PC-3 (cell line): Measurements from ENCODE around the gene GUCA2A. TPM values are rescaled to one million over a fixed set of nuclear protein-coding genes. Genes with fewer than 3 reads are reported as not detected.

Source experiments
- ATAC-seq: fragments of 200-7000 bp; cut with Tn5 transposase; 2 replicates; pipeline ENCODE4 v1.9.1; 2020; ENCODE audit warnings: mild to moderate bottlenecking, moderate library complexity
- BruUV-seq: library from RNA; stranded (reverse); fragments of 400-500 nt; replicated peaks from 2 replicates; lab custom pipeline; 2021; lab: Mats Ljungman, UMichigan
- CTCF ChIA-PET: fragments of 300-600 bp; sonication (Branson Sonifier 250); formaldehyde crosslinking; loops from one replicate; lab custom pipeline; 2022; ENCODE audit warnings: antibody characterized with exemption; lab: Charles Lee
- POLR2A ChIA-PET: fragments of 300-600 bp; sonication (Branson Sonifier 250); formaldehyde crosslinking; loops from one replicate; lab custom pipeline; 2022; ENCODE audit warnings: antibody characterized with exemption; ENCODE audit not compliant: unreplicated experiment; lab: Charles Lee
- DNase-seq: peaks from one replicate; pipeline ENCODE4 v3.0.0-alpha.2; 2015
- H2AFZ ChIP-seq: fragments of 300-600 bp; sonication (generic); 2 replicates; pipeline ENCODE4 v1.6.0; 2016; ENCODE audit warnings: antibody characterized with exemption, low read length
- H3F3A ChIP-seq: fragments of 300-600 bp; sonication (generic); one replicate; pipeline ENCODE4 v1.6.0; 2017; ENCODE audit warnings: antibody characterized with exemption, low read length, control low read depth, mild to moderate bottlenecking; ENCODE audit not compliant: unreplicated experiment
- H3K27ac ChIP-seq: fragments of 300-600 bp; sonication (generic); 2 replicates; pipeline ENCODE4 v1.5.1; 2016; ENCODE audit warnings: mild to moderate bottlenecking, low read length
- H3K27me3 ChIP-seq: fragments of 300-600 bp; sonication (generic); 2 replicates; pipeline ENCODE4 v1.6.1; 2016; ENCODE audit warnings: low read length, mixed read lengths
- H3K36me3 ChIP-seq: fragments of 300-600 bp; sonication (generic); 2 replicates; pipeline ENCODE4 v1.6.1; 2016; ENCODE audit warnings: low read depth, mixed run types, low read length, mixed read lengths
- H3K4me1 ChIP-seq: fragments of 300-600 bp; sonication (generic); 2 replicates; pipeline ENCODE4 v1.5.1; 2016; ENCODE audit warnings: low read length; ENCODE audit not compliant: insufficient read depth
- H3K4me2 ChIP-seq: fragments of 300-600 bp; sonication (generic); 2 replicates; pipeline ENCODE4 v1.6.0; 2016; ENCODE audit warnings: low read length
- H3K4me3 ChIP-seq: fragments of 300-600 bp; sonication (generic); 2 replicates; pipeline ENCODE4 v1.5.1; 2016; ENCODE audit warnings: mild to moderate bottlenecking, low read length, mixed read lengths
- H3K79me2 ChIP-seq: fragments of 300-600 bp; sonication (generic); 2 replicates; pipeline ENCODE4 v1.6.1; 2017; ENCODE audit warnings: low read length, mixed read lengths
- H3K9ac ChIP-seq: fragments of 300-600 bp; sonication (generic); 2 replicates; pipeline ENCODE4 v1.6.0; 2016; ENCODE audit warnings: mild to moderate bottlenecking, low read length
- H3K9me2 ChIP-seq: fragments of 300-600 bp; sonication (generic); replicated peaks from 2 replicates; pipeline ENCODE4 v1.6.1; 2016; ENCODE audit warnings: mixed run types, low read length, mixed read lengths
- H3K9me3 ChIP-seq: fragments of 300-600 bp; sonication (generic); 2 replicates; pipeline ENCODE4 v1.6.1; 2016; ENCODE audit warnings: low read length, mixed read lengths
- H4K20me1 ChIP-seq: fragments of 300-600 bp; sonication (generic); 2 replicates; pipeline ENCODE4 v1.6.1; 2016; ENCODE audit warnings: low read length, mixed read lengths
- EZH2 ChIP-seq: fragments of 300-600 bp; sonication (generic); IDR thresholded peaks from one replicate; pipeline ENCODE4 v1.6.1; 2017; ENCODE audit warnings: antibody characterized with exemption, mild to moderate bottlenecking, low read length; ENCODE audit not compliant: unreplicated experiment
- EZH2phosphoT487 ChIP-seq: fragments of 300-600 bp; sonication (generic); IDR thresholded peaks from 2 replicates; pipeline ENCODE4 v1.6.1; 2018; ENCODE audit warnings: mild to moderate bottlenecking, antibody characterized with exemption, low read length, borderline replicate concordance
- intact Hi-C: fragments of 100-400 bp; cut with micrococcal nuclease; formaldehyde crosslinking; loops from 2 replicates; pipeline ENCODE4 v1.9.0; 2023
- total RNA-seq: library from RNA; depleted of rRNA; stranded (reverse); fragments of >200 nt; gene quantifications from 2 replicates; pipeline ENCODE4 v1.2.3, GENCODE V29; 2014
- TF ChIP-seq, protein P1 (sequence below): fragments of 300-600 bp; sonication (generic); conservative IDR thresholded peaks from 2 replicates; pipeline ENCODE4 v1.5.1; 2017; ENCODE audit warnings: antibody characterized with exemption, low read depth, mild to moderate bottlenecking, low read length

Gene GUCA2A
- total RNA-seq, 1 experiment from 2014 or later: not detected

DNA sequence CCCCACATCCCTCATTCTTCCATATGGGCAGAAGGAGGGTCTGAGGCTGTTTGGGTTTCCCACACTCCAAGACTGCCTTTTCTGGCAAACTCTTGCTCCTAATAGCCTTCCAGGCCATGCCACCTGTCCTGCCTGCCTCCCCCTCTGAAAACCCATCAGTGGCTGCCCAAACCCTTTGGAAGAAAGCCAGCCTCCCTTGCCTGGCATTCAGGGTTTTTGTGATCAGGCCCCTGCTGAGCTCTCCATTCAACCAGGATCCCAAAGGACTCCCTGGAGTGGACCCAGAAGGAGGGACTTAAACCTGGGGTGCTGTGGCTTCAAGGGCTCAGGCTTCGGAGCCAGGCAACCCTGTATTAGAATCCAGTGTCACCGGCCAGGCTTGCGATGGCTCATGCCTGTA lies 4.2 kb upstream of the GUCA2A start:
- peak overlapping the region; percentile 69; the same call in 1 of the 2 replicates for H3K4me2 ChIP-seq
- H3K4me1 ChIP-seq: peaks cover 58% of the 10 kb centered on the region
- CTCF ChIA-PET: no interaction called here
- intact Hi-C loops: no loop called here
- no peaks in the 10 kb centered on the region for H3K9me2 ChIP-seq
- H4K20me1 ChIP-seq: no peaks in the 10 kb centered on the region
- peak overlapping the region; percentile 81 for H3K27ac ChIP-seq
- H3K27me3 ChIP-seq: no peaks in the 10 kb centered on the region
- H3K4me3 ChIP-seq: no peak overlapping the region
- no peak for ATAC-seq
- DNase-seq: no peak
- POLR2A ChIA-PET: no interaction called here
- H2AFZ ChIP-seq: no peak overlapping the region
- no peaks in the 10 kb centered on the region for H3K79me2 ChIP-seq
- no peaks in the 10 kb centered on the region for H3K36me3 ChIP-seq
- H3F3A ChIP-seq: peaks cover 4% of the 10 kb centered on the region
- TF ChIP-seq EZH2: no peak
- TF ChIP-seq, protein P1, sequence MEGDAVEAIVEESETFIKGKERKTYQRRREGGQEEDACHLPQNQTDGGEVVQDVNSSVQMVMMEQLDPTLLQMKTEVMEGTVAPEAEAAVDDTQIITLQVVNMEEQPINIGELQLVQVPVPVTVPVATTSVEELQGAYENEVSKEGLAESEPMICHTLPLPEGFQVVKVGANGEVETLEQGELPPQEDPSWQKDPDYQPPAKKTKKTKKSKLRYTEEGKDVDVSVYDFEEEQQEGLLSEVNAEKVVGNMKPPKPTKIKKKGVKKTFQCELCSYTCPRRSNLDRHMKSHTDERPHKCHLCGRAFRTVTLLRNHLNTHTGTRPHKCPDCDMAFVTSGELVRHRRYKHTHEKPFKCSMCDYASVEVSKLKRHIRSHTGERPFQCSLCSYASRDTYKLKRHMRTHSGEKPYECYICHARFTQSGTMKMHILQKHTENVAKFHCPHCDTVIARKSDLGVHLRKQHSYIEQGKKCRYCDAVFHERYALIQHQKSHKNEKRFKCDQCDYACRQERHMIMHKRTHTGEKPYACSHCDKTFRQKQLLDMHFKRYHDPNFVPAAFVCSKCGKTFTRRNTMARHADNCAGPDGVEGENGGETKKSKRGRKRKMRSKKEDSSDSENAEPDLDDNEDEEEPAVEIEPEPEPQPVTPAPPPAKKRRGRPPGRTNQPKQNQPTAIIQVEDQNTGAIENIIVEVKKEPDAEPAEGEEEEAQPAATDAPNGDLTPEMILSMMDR: no peak
- no peak for TF ChIP-seq EZH2phosphoT487
- peak overlapping the region; percentile 57 for H3K9ac ChIP-seq
- BruUV-seq: no TSS peak
- no peaks in the 10 kb centered on the region for H3K9me3 ChIP-seq

DNA sequence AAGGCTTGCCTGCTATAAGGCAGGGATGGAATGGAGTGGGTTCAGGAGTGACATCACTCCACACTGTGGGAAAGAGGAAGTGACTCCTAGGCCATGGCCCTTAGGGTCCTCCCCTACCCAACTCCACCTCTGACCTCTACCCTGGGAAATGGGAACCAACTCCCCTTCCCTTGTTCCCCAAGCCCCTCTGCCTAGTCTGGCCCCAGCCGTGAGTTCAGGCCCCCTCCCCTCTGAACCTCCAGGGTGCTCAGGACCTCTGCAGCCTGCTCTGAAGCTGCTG lies 3.8 kb upstream of the GUCA2A start:
- H3K4me3 ChIP-seq: no peak overlapping the region
- intact Hi-C loops: no loop called here
- H3K36me3 ChIP-seq: no peaks in the 10 kb centered on the region
- ChIA-PET POLR2A (no interaction called here), CTCF (no interaction called here)
- no peaks in the 10 kb centered on the region for H4K20me1 ChIP-seq
- H3K9ac ChIP-seq: peak overlapping the region; percentile 57
- no peak overlapping the region for H2AFZ ChIP-seq
- DNase-seq (no peak), ATAC-seq (no peak)
- TF ChIP-seq EZH2phosphoT487 (no peak), EZH2 (no peak)
- TF ChIP-seq, protein P1: no peak
- H3K27me3 ChIP-seq: no peaks in the 10 kb centered on the region
- no peaks in the 10 kb centered on the region for H3K9me3 ChIP-seq
- BruUV-seq: no TSS peak
- no peaks in the 10 kb centered on the region for H3K9me2 ChIP-seq
- peaks cover 54% of the 10 kb centered on the region for H3K4me1 ChIP-seq
- peak overlapping the region; percentile 81 for H3K27ac ChIP-seq
- H3F3A ChIP-seq: no peaks in the 10 kb centered on the region
- H3K4me2 ChIP-seq: peak overlapping the region; percentile 69
- no peaks in the 10 kb centered on the region for H3K79me2 ChIP-seq

DNA sequence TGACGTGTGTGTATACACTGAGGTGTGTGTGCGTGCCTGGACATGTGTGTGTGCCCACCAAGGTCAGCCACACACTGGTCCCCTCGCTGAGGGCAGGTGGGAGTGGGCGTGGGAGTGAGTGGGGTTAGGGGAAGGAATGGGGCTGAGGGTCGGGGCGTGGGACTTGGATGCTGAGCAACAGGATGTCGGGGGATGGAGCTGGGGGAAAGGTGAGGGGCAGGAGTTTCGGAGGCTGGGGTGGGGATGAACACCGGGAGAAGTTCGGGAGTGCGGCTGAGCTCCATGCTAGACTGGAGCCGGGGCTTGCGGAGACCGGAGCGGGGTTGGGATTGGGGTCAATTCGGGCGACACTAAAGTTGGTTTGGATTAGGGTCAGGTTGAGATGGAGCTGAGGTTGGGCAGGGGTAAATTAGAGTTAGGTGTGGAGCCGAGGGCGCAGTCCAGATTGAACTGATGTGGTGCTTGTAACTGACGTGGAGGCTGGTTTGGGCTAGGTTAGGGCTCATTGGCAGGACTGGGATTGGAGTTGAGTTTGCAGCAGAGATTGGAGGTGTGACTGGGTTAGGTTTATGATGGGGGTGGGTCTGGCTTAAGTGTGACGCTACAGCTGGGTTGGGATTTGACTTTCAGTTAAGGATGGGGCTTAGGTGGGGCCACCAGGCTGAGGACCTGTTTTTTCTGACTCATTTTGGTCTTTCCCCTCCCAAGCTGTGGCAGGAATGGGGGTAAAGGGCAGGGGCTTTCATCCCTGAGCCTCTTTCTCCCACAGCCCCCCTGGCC lies 3.3 kb upstream of the GUCA2A start:
- no peaks in the 10 kb centered on the region for H3K36me3 ChIP-seq
- H3K79me2 ChIP-seq: no peaks in the 10 kb centered on the region
- peak; percentile 61 for DNase-seq
- H3K27me3 ChIP-seq: no peaks in the 10 kb centered on the region
- no peak overlapping the region for H2AFZ ChIP-seq
- POLR2A ChIA-PET: no interaction called here
- no peak overlapping the region for H3K4me3 ChIP-seq
- no peaks in the 10 kb centered on the region for H4K20me1 ChIP-seq
- peaks cover 49% of the 10 kb centered on the region for H3K4me1 ChIP-seq
- no peaks in the 10 kb centered on the region for H3K9me3 ChIP-seq
- peak overlapping the region; percentile 57 for H3K9ac ChIP-seq
- CTCF ChIA-PET: no interaction called here
- H3F3A ChIP-seq: no peaks in the 10 kb centered on the region
- no TSS peak for BruUV-seq
- intact Hi-C loops: no loop called here
- ATAC-seq: no peak
- TF ChIP-seq, protein P1: no peak
- TF ChIP-seq EZH2: no peak
- TF ChIP-seq EZH2phosphoT487: no peak
- no peaks in the 10 kb centered on the region for H3K9me2 ChIP-seq
- H3K4me2 ChIP-seq: peak overlapping the region; percentile 69
- H3K27ac ChIP-seq: peak overlapping the region; percentile 81
